GM19035 (cell line): ENCODE measurements around the gene OTOG.

Experiments
- ATAC-seq: cut with Tn5 transposase; IDR thresholded peaks from one replicate; pipeline ENCODE4 v1.9.1; 2021; ENCODE audit not compliant: unreplicated experiment

OTOG gene

DNA sequence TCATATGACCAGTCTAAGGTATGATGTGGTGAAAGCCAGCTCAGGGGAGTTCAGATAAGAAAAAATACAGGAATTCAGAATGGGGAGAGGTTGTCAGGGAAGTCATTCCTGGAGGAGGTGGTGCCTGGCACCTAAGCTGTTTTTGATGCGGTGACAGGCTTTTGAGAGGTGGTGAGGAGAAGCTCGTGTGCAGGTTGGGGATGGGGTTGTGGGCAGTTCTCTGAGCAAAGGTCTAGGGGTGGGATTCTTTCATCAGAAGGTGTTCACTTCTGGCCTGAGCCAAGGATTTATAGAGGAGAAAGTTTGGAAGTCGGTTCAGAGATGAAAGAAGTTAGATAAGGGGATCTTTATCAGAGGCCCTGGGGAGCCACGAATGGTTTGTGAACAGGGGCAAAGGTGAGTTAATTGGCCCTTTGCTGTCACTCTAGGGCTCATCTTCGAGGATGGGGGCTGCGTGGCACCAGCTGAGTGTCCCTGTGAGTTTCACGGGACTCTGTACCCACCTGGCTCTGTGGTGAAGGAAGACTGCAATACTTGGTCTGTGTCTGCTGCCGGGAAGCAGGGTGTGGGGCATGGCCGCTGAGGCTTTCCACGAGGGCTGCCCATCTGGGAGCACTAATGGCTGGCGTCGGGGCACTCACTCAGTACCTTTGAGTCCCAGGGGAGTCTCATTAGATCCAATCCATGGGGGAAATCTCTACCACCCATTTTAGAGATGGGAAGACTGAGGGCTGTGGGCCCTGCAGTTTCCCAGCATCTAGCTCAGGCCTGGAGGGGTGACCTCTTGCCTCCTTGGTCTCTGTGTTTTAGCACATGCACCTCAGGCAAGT, 13.4 kb downstream of the OTOG start:
- no peak for ATAC-seq

DNA sequence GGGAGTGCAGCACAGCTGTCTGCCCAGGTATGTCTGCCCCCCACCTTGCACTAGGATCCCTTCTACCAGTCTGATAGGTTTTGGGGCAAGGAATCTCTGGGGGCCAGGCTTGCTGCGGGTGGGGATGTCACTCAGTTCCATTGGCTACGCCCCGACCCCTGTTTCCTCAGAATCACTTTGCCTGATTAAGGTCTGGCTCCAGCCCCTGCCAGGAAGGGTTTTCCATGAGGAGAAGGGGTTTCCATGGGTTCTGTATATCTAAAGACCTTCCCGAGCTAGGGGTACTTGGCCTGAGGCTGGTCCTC, 14.0 kb downstream of the OTOG start:
- no peak for ATAC-seq

DNA sequence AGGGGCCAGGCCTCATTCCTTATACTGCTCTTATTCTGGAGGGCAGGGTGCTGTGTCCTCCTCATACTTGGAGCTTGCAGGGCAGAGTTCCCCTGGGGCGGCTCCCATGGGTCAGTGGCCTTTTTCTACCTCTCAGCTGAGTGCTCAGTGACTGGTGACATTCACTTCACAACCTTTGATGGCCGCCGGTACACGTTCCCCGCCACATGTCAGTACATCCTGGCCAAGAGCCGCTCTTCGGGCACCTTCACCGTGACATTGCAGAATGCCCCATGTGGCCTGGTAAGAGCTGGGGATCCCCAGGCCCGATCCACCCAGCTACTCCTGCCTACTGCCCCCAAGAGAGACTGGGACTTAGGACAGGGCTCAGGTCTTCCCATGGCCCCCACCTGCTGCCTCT, 14.5 kb downstream of the OTOG start:
- no peak for ATAC-seq

DNA sequence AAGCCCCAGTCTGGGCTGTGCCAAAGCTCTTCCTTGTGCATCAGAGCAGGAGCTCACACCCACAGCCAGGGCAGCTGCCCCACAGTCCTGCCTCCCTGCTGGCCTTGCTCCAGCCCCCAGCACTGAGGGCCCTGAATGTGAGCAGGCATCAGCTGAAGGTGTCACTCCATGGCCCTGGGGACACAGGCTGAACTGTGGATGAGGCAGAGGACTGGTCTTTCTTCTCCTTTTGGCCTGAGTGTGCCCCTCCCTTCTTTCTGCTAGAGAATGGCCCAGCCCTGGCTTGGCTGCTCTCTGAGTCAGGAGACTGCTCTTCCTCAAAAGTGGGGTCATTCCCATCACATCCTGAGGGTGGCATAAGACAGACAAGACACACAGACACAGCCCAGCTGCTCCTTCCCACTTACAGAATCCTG, 16.2 kb downstream of the OTOG start:
- no peak for ATAC-seq

DNA sequence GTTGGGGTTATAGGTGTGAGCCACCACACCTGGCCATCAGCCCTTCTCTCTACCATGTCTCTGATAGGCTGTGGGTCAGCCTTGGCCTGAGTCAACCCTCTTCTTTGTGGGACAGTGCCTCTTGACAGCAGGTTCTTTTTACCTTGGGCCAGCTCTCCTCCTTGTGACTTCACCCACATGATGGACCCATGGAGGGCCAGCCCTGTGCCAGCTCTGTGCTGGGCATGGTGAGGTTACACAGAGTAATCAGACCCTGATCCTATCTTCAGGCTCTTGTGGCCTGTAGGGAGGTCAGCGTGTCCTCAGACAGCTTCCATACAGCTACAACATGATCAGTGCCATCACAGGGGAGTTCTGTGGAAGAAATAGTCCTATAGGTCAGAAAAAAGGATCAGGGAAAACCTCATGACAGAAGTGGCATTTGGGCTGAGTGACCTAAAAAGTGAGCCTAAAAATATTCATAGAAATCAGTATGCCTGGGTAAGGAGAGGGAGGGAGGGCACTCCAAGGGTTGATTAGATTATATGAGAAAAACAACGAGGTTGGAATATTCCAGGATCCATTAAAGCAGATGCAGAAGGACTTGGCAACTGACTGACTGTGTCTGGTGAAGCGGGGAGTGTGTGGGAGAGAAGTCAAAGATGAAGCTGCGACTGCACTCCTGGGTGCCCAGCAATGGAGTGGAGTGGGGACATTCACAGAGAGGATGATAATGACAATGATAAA, 17.1 kb downstream of the OTOG start:
- ATAC-seq: no peak

DNA sequence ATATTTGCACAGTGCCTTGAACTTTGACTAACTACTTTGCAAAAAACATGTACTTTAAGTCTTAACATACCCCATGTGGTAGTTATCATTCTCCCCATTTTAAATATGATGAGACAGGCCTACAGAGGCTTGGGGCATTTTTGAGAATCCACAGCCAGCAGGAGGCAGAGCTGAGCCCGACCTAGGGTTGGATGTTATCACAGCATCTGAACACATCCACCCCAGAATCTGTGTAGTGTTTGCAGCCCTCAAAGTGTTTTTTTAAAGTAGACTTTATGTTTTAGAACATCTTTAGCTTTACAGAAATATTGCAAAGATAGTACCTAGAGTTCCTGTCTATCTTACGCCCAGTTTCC, 17.6 kb downstream of the OTOG start:
- ATAC-seq: no peak

DNA sequence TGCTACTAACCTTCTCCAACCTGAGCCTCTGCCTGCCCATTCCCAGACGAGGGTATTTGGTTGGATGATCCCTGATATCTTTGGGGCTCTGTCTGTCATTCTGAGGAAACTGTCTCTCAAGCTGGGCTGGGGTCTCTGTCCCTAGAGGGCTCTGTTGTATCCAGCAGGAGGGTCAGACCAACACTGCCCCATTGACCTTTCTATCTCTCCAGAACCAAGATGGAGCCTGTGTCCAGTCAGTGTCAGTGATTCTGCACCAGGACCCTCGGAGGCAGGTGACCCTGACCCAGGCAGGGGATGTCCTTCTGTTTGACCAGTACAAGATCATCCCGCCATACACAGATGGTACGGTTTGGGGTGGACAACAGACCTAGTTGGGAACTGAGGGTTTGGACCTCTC, 21.9 kb downstream of the OTOG start:
- no peak for ATAC-seq

DNA sequence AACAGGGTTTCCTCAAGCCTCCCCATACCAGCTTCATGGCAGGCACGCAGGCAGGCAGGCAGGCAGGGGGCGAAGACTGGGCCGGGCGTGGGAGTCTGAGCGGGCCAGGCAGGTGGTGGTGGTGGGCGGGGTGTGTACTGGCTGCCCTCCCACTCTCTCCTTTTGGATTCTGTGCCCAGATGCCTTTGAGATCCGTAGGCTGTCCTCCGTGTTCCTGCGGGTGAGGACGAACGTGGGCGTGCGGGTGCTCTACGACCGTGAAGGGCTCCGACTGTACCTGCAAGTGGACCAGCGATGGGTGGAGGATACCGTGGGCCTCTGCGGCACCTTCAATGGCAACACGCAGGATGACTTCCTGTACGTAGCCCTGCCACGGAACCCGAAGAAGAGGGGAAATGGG, 23.0 kb downstream of the OTOG start:
- ATAC-seq: no peak

DNA sequence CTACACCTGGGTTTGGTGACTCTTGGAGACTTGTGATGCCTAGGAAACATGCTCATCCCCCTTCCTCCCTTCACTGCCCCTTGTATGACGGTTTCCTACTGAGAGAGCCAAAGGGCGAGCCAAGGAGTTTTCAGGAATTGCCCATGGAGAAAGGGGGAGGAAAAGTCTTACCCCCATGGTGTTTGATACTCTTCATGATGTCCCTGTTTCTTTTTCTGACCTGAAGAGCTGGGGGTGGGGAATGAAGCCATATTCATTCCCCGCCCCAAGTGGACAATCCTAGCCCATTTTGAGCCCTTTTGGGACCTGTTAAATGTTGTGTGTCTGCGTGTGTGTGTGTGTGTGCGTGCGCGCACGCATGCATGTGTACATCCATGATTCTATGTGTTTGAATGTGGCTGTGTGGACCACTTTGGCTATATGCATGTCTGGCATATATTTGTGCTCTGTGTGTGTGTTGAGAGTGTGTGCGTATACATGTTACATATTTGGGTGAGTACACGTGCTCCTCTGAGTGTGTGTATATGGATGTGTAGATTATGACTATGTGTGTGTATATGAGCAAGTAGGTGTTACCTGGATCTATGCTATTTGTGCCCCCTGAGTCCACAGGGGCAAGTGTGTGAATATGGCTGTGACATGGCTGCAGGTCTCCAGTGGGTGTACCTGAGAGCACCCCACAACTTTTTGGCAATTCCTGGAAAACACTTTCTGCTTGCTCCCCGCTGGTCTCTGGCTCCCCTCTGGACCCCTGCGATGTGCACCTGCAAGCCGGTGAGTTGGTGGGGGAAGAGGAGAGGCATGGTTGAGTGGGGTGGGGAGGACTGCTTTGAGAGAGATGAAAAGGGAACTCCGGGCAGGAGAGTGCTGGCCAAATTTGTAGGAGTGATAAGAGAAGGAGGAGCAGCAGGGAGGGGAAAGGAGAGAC, 24.6 kb downstream of the OTOG start:
- no peak for ATAC-seq

DNA sequence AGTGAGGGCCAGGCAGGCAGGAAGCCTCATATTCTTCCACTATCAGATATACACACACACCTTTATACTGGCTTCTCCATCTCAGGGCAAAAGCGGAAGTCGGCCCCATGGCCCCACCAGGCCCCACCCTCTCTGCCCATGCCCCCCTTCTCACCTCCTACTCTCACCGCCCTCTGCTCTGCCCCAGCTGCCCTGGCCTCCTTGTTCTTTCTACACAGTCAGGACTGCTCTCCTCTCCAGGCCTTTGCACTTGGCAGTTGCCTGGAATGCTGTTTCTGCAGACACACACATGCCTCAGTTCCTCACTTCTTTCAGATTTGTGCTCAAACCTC, 25.3 kb downstream of the OTOG start:
- ATAC-seq: no peak

DNA sequence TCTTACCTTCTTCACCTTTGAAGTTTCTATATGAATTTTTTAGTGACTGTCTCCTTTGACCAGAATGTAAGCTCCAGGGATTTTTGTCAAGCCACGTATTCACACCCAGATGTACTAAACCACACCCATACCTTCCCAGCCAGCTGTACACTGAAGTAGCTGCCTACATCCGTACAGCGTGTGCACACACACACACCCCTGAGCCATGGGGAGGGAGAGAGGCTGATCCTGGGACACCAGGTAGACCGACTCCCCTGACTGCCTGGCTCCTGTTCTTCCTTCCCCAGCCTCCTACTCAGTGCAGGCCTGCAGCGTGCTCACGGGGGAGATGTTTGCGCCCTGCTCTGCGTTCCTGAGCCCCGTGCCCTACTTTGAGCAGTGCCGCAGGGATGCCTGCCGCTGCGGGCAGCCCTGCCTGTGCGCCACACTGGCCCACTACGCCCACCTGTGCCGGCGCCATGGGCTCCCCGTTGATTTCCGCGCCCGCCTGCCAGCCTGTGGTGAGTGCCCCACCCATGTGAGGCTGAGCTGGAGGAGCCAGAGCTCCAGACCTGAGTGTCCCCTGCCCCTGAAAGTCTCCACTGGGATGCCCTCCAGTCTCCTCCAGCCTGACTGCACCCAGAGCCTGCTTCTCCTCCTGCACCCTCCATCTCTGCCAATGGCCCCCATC, 25.9 kb downstream of the OTOG start:
- no peak for ATAC-seq

DNA sequence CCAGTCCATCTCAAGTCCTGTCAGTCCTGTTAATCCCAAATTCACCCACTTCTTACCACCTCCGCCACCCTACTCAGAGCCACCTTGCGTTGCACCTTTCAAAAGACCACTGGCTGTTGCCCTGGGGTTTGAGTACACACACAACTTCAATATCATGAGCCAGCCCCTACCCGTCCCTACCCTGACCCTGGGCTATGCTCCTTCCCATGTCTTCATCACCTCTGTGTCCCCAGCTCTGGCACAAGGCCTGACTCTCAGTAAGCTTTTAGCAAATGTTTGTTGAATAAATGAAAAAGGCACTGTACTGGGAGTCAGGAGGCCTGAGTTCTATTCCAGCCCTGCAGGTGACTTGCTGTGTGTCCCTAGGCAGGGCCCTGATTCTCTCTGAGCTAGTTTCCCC, 26.5 kb downstream of the OTOG start:
- ATAC-seq: no peak

DNA sequence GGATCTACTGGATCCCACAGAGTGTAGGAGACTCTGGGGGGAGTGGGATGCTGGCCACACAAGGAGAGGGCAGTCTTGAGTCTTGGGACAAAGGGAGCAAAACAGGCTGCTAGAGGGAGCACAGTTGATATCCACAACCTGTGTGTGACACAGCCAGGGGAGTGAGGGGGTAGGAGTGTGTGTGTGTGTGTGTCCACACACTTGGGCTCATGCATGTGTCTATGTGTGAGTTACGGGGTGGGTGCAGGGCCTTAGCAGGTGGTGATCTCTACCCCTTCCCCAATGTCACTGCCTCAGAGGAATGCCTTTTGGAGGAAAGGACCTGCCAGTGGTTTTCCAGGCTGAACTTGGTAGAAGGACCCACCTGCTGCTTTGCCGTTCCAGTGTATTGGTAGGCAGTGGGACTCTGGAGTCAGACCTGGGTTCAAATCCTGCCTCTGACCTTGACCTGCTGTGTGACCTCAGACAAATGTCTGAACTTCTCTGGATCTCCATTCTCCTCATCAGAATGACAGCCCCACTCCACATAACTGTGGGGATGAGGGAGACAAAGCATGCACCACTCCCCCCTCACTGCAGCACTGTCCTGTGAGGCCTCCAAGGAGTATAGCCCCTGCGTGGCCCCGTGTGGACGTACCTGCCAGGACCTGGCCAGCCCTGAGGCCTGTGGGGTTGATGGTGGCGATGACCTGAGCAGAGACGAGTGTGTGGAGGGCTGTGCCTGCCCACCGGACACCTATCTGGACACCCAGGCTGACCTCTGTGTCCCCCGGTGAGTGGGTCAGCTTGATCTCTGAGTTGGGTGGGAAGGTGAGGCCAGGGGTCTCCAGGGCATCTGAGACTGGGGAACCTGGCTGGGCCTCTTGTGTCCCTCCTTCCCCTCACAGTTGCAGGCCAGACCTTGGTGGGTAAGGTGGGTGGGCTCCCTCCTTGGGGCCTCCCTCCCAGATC, 27.4 kb downstream of the OTOG start:
- ATAC-seq: no peak

DNA sequence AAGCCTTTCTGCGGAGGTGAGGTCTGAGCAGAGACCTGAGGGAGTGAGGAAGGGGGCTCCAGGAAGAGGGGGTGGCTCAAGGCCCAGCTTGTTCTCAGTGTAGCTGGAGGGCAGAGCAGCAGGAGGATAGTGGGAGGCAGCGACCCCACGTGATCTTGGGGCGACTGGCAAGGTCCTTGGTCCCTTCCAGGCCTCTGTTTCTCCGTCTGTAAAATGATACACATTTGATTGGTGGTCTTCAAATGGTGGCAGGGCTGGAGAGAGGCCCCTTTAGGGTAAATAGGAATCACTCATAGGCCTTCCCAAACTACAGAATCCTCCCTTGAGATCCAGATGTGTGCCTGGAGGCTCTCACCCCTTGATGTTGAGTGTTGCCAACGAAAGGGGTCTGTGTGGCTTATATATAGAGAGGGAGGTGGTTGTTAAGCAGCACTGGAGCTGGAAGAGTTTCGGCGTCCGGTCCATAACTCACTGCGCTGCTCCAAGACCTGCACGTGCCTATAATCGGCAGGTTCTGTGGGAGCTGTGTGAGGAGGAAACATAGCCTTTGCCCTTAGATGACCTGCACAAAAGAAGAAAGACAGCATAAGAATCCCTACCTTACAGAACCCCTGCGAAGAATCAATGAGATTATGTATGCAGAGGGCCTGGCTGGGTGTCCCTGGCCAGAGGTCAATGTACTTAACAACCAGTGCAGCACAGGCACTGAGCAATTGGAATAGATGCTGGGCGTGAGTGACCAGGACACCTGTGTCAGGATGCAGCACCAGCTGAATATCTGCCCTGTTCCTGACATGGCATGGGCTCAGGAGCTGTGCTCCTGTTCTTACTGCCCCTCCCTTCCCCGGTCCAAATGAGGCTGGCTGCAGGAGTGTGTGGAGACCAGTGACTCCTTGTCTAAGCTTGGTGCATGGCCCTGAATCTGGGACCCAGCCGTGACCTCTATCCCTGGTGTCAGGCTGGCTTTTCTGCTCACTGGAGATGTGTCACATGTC, 28.7 kb downstream of the OTOG start:
- no peak for ATAC-seq

DNA sequence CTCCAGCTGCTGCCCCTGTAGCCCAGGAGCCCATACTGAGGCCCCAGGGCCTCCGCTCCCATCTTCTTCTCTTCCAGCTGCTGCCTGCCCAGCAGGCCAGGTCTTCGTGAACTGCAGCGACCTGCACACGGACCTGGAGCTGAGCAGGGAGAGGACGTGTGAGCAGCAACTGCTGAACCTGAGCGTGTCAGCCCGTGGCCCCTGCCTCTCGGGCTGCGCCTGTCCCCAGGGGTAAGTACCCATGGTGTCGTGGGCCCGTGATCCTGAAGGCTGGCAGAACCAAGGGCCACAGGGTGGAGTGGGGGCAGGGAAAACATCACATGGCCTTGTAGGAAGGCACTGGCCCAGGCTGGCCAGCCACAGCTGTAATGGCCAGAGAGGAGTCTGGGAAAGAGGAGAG, 31.2 kb downstream of the OTOG start:
- ATAC-seq: no peak

DNA sequence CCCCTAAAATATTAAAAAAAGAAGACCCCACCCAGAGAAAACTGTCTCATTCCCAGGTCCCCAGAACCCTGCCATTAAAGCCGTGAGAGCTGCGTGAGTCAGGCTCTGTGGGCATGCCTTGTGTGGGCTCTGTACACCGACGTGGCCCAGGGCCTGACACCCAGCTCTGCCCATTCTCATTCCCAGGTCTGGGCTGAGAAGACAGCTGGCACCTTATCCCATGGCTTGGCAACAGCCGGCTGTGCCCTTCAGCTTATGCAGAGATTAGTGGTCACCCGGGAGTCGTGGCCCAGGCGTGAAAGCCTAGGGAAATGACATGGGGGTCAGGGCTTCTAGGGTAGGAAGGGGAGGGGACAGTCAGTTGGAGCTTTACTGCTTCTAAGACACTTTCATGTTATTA, 31.9 kb downstream of the OTOG start:
- no peak for ATAC-seq

DNA sequence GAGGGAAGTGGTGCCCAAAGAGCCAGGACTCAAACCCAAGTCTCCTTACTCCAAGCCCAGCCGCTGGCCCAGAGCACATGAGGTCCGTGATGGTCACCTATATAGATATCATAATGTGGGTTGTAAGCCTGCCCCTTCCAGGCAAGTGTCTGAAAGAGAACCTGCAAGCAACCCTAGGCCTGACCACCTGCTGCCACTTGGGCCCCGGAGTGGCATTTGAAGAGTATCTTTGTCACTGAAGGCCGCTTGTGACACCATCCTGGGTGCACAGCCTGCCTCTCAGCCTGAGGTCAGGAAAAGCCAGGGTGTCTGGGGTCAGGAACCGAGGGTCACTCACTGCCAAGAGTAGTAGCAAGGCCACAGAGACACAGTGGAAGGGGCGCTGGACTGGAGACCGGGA, 32.4 kb downstream of the OTOG start:
- no peak for ATAC-seq

DNA sequence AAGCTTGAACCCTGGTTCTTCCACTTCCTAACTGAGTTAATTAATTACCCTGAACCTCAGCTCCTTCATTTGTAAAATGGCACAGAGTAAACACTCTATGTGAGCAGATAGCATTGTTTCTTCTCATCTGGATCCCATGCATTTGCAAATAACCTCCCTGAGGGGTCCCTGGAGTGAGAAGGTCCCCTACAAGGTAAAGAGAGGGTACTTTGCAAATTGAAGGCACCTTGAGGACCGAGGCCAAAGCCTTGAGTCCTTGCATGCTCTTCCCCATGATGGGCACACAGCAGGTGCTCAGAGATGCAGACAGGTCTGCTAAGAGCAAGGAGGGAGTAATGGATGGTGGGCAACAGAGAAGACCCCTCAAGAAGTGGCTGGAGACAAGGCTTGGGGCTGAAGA, 33.2 kb downstream of the OTOG start:
- ATAC-seq: no peak
